Activated CD8-positive, alpha-beta T cell treated with anti-CD3 and anti-CD28 coated beads for 36 hours (primary cell): Measurements from ENCODE around the gene NUP88. TPM values are rescaled to one million over a fixed set of nuclear protein-coding genes. Genes with fewer than 3 reads are reported as not detected.

Experiments used
- ATAC-seq: fragments of 200-7000 bp; cut with Tn5 transposase; one replicate; pipeline ENCODE4 v1.10.0; 2021; ENCODE audit warnings: mild to moderate bottlenecking, moderate library complexity
- CTCF ChIA-PET: fragments of 350-600 bp; sonication (Branson Sonifier 250); formaldehyde crosslinking; loops from one replicate; lab custom pipeline; 2021; ENCODE audit warnings: antibody characterized with exemption; lab: Charles Lee
- POLR2A ChIA-PET: fragments of 350-600 bp; sonication (Branson Sonifier 250); formaldehyde crosslinking; loops from one replicate; lab custom pipeline; 2021; ENCODE audit warnings: antibody characterized with exemption; lab: Charles Lee
- DNase-seq: peaks from one replicate; pipeline ENCODE4 v3.0.0-alpha.2; 2020
- H3K27ac Mint-ChIP-seq: one replicate; pipeline ENCODE4 v1.8.0; 2021; ENCODE audit warnings: mild to moderate bottlenecking, mixed read lengths
- H3K27me3 Mint-ChIP-seq: one replicate; pipeline ENCODE4 v1.8.0; 2021; ENCODE audit warnings: mixed read lengths
- H3K36me3 Mint-ChIP-seq: one replicate; pipeline ENCODE4 v1.8.0; 2021; ENCODE audit warnings: low read depth, mixed read lengths
- H3K4me1 Mint-ChIP-seq: one replicate; pipeline ENCODE4 v1.8.0; 2021; ENCODE audit warnings: low read depth, mixed read lengths
- H3K4me3 Mint-ChIP-seq: one replicate; pipeline ENCODE4 v1.8.0; 2021; ENCODE audit warnings: mild to moderate bottlenecking, moderate library complexity, mixed read lengths
- H3K9me3 Mint-ChIP-seq: one replicate; pipeline ENCODE4 v1.8.0; 2021; ENCODE audit warnings: mixed read lengths
- intact Hi-C: fragments of 100-400 bp; cut with micrococcal nuclease; formaldehyde crosslinking; loops from one replicate; pipeline ENCODE4 v1.10.0; 2022
- total RNA-seq, 2 experiments: library from RNA; stranded (reverse); gene quantifications; one replicate each; pipeline ENCODE4 v1.2.3, GENCODE V29; 2021
- TF ChIP-seq, protein P1 (sequence below): fragments of 200-600 bp; IDR thresholded peaks from one replicate; pipeline ENCODE4 v1.8.0; 2022; ENCODE audit warnings: antibody characterized with exemption, mild to moderate bottlenecking

Gene NUP88
- total RNA-seq, 2 experiments from 2014 or later: 140 to 141 TPM

DNA sequence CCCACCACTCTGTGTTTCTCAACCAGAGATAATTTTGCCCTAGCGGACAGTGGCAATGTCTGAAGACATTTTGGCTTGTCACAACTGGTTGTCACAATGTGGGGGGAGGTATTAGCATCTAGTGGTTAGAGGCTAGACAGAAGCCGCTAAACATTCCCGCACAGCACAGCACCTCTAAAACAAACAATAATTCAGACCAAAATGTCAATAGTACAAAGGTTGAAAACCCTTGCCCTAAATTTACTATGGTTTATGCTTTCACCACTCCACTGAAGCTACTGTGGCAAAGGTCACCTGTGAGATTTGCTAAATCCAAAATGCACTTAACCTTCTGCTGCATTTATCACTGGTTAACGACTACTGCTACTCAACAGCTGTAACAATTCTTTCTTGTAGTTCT, 14.1 kb downstream of the NUP88 start:
- Mint-ChIP-seq H3K4me3 (no peak overlapping the region), H3K27me3 (no peaks in the 10 kb centered on the region), H3K9me3 (no peaks in the 10 kb centered on the region), H3K4me1 (peaks cover 11% of the 10 kb centered on the region), H3K36me3 (peaks cover 32% of the 10 kb centered on the region), H3K27ac (no peak overlapping the region)
- ChIA-PET CTCF (interaction anchor here (0.7 to 4.0 kb wide), 4 partner anchors 14 to 34 kb away, joined by 3 to 19 read pairs (median 3); partner anchors contain the start of gene C1QBP), POLR2A (interaction anchor here (0.8 to 6.2 kb wide), 7 partner anchors 8 to 213 kb away, joined by 3 to 40 read pairs (median 4); partner anchors contain the start of genes NUP88 and RPAIN)
- ATAC-seq: no peak
- intact Hi-C loops: no loop called here
- DNase-seq: no peak
- TF ChIP-seq, protein P1, sequence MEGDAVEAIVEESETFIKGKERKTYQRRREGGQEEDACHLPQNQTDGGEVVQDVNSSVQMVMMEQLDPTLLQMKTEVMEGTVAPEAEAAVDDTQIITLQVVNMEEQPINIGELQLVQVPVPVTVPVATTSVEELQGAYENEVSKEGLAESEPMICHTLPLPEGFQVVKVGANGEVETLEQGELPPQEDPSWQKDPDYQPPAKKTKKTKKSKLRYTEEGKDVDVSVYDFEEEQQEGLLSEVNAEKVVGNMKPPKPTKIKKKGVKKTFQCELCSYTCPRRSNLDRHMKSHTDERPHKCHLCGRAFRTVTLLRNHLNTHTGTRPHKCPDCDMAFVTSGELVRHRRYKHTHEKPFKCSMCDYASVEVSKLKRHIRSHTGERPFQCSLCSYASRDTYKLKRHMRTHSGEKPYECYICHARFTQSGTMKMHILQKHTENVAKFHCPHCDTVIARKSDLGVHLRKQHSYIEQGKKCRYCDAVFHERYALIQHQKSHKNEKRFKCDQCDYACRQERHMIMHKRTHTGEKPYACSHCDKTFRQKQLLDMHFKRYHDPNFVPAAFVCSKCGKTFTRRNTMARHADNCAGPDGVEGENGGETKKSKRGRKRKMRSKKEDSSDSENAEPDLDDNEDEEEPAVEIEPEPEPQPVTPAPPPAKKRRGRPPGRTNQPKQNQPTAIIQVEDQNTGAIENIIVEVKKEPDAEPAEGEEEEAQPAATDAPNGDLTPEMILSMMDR: no peak

GRCh38 chr17:5399767-5400166, 19.7 kb downstream of the NUP88 start:
- ChIA-PET CTCF (no interaction called here), POLR2A (interaction anchor here (0.6 kb wide), 1 partner anchor 10 kb away, joined by 3 read pairs; no protein-coding TSS in a partner anchor)
- H3K4me1 Mint-ChIP-seq: peaks cover 13% of the 10 kb centered on the region

DNA sequence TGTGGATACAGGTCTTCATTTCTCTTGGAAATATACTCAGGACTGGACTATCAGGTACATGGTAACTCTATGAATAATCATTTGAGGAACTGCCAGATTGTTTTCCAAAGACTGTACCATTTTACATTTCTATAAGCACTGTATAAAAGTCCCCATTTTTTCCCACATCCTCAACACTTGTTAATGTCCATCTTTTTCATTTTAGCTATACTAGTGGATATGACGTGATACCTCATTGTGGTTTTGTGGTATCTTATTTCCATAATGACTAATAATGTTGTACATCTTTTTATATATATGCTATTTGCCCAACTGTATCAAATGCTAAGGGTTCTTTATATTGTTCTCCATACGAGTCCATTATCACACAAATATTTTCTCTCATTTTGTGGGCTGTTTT, 22.9 kb downstream of the NUP88 start:
- Mint-ChIP-seq H3K4me3 (no peak overlapping the region), H3K4me1 (peaks cover 10% of the 10 kb centered on the region), H3K9me3 (no peaks in the 10 kb centered on the region), H3K36me3 (peaks cover 57% of the 10 kb centered on the region), H3K27me3 (no peaks in the 10 kb centered on the region), H3K27ac (peak overlapping the region; percentile 70)
- TF ChIP-seq, protein P1: no peak
- intact Hi-C loops: no loop called here
- peak; percentile 60 for ATAC-seq
- ChIA-PET CTCF (no interaction called here), POLR2A (interaction anchor here (1.4 kb wide), 1 partner anchor 65 kb away, joined by 3 read pairs; no protein-coding TSS in a partner anchor)
- DNase-seq: no peak

More at GRCh38 chr17:5399767-5400166, 19.7 kb downstream of the NUP88 start:
- no peaks in the 10 kb centered on the region for H3K27me3 Mint-ChIP-seq
- no peak overlapping the region for H3K4me3 Mint-ChIP-seq
- TF ChIP-seq, protein P1: no peak
- ATAC-seq (no peak), DNase-seq (no peak)
- no peak overlapping the region for H3K27ac Mint-ChIP-seq
- intact Hi-C loops: no loop called here
- H3K36me3 Mint-ChIP-seq: peaks cover 46% of the 10 kb centered on the region
- no peaks in the 10 kb centered on the region for H3K9me3 Mint-ChIP-seq

DNA sequence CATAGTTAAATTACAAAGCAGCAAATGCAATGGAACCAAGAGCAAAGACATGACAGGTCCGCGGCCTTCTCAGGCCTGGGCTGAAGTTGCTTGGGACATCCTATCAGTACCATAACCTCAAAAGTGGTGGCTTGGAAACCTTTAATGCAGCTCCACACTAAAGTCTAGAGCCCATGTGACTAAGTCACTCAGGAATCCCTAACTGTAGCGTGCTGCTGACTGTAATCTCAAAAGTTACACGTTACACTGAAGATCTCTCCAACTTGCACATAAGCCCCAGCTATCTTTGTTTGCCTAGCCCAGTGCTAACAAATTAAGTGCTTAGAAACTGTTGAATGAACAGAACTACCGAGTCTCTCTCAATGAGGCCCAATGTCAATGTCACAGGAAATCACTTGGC, 27.8 kb downstream of the NUP88 start:
- no peak overlapping the region for H3K4me3 Mint-ChIP-seq
- TF ChIP-seq, protein P1: no peak
- CTCF ChIA-PET: interaction anchor here (0.8 to 3.7 kb wide), 3 partner anchors 13 to 94 kb away, joined by 3 to 17 read pairs (median 3); partner anchors contain the start of gene C1QBP
- POLR2A ChIA-PET: interaction anchor here (0.6 to 2.6 kb wide), 7 partner anchors 10 to 48 kb away, joined by 3 to 13 read pairs (median 4); partner anchors contain the start of gene C1QBP
- H3K9me3 Mint-ChIP-seq: no peaks in the 10 kb centered on the region
- peaks cover 7% of the 10 kb centered on the region for H3K4me1 Mint-ChIP-seq
- intact Hi-C loops: no loop called here
- no peak overlapping the region for H3K27ac Mint-ChIP-seq
- DNase-seq: no peak
- no peak for ATAC-seq
- no peaks in the 10 kb centered on the region for H3K27me3 Mint-ChIP-seq
- peaks cover 55% of the 10 kb centered on the region for H3K36me3 Mint-ChIP-seq

GRCh38 chr17:5381542-5381941, 37.9 kb downstream of the NUP88 start:
- peak; percentile 35 for ATAC-seq
- Mint-ChIP-seq H3K9me3 (no peaks in the 10 kb centered on the region), H3K4me3 (no peak overlapping the region), H3K36me3 (peaks cover 58% of the 10 kb centered on the region), H3K27ac (peak overlapping the region; percentile 31), H3K4me1 (peaks cover 4% of the 10 kb centered on the region), H3K27me3 (no peaks in the 10 kb centered on the region)
- intact Hi-C loops: no loop called here
- CTCF ChIA-PET: interaction anchor here (1.1 kb wide), 1 partner anchor 57 kb away, joined by 4 read pairs; no protein-coding TSS in a partner anchor
- DNase-seq: no peak
- TF ChIP-seq, protein P1: no peak
- POLR2A ChIA-PET: interaction anchor here (1.2 to 2.1 kb wide), 3 partner anchors 10 to 75 kb away, joined by 4 to 7 read pairs (median 7); no protein-coding TSS in a partner anchor
